ENCODE measurements around the gene ATG2A.

ATG2A gene

GRCh38 chr11:64924910-64925284, 7.9 kb upstream of the ATG2A start:
- DNase-seq (ENCODE audit: low read depth in 2 of 2), result peak in 1 of 2 donors; percentile 10

GRCh38 chr11:64923944-64924909, 7.2 kb upstream of the ATG2A start, which contains the start of gene PPP2R5B:
Gene PPP2R5B, plus strand, starts transcription at chr11:64924689. Its CDS starts 1,046 bp downstream, at chr11:64925735.
- DNase-seq (ENCODE audit: low read depth in 2 of 2), result peak; percentile 78 to 82

- no peak for DNase-seq (ENCODE audit: low read depth in 2 of 2)
Observed at GRCh38 chr11:64923151-64923661, 6.2 kb upstream of the ATG2A start.

- DNase-seq (ENCODE audit: low read depth in 2 of 2), result no peak
Observed at GRCh38 chr11:64921384-64921783, 4.4 kb upstream of the ATG2A start.

GRCh38 chr11:64920124-64920523, 3.1 kb upstream of the ATG2A start:
- DNase-seq (ENCODE audit: low read depth in 2 of 2), result no peak

GRCh38 chr11:64919627-64920026, 2.6 kb upstream of the ATG2A start:
- no peak for DNase-seq (ENCODE audit: low read depth in 2 of 2)

- no peak for DNase-seq (ENCODE audit: low read depth in 2 of 2)
Observed at GRCh38 chr11:64918017-64918416, 1.0 kb upstream of the ATG2A start.

GRCh38 chr11:64917663-64917995, 620 bp upstream of the ATG2A start:
- DNase-seq (ENCODE audit: low read depth in 2 of 2), result no peak

GRCh38 chr11:64916040-64916774, 802 bp downstream of the ATG2A start:
- peak in 1 of 2 donors; percentile 10 for DNase-seq (ENCODE audit: low read depth in 2 of 2)

GRCh38 chr11:64915376-64915887, 1.6 kb downstream of the ATG2A start:
- no peak for DNase-seq (ENCODE audit: low read depth in 2 of 2)

GRCh38 chr11:64914123-64914522, 2.9 kb downstream of the ATG2A start:
- DNase-seq (ENCODE audit: low read depth in 2 of 2), result no peak

GRCh38 chr11:64913171-64913727, 3.8 kb downstream of the ATG2A start:
- no peak for DNase-seq (ENCODE audit: low read depth in 2 of 2)

GRCh38 chr11:64911689-64912088, 5.3 kb downstream of the ATG2A start:
- DNase-seq (ENCODE audit: low read depth in 2 of 2), result no peak

GRCh38 chr11:64911142-64911541, 5.9 kb downstream of the ATG2A start:
- no peak for DNase-seq (ENCODE audit: low read depth in 2 of 2)

- DNase-seq (ENCODE audit: low read depth in 2 of 2), result no peak
Observed at GRCh38 chr11:64910451-64911093, 6.4 kb downstream of the ATG2A start.

- DNase-seq (ENCODE audit: low read depth in 2 of 2), result no peak
Observed at GRCh38 chr11:64909653-64910343, 7.2 kb downstream of the ATG2A start.

GRCh38 chr11:64908766-64909165, 8.2 kb downstream of the ATG2A start:
- no peak for DNase-seq (ENCODE audit: low read depth in 2 of 2)

GRCh38 chr11:64906314-64906635, 10.7 kb downstream of the ATG2A start:
- no peak for DNase-seq (ENCODE audit: low read depth in 2 of 2)

- no peak for DNase-seq (ENCODE audit: low read depth in 2 of 2)
Observed at GRCh38 chr11:64905516-64906313, 11.3 kb downstream of the ATG2A start.

GRCh38 chr11:64903291-64903833, 13.6 kb downstream of the ATG2A start:
- no peak for DNase-seq (ENCODE audit: low read depth in 2 of 2)

Measured in activated CD4-positive, alpha-beta T cell treated with anti-CD3 and anti-CD28 coated beads for 24 hours (primary cell).